Right renal pelvis (tissue), 4 donors: ENCODE data around the gene GRAPL. TPM values are rescaled to one million over a fixed set of nuclear protein-coding genes. Genes with fewer than 3 reads are reported as not detected.
"Not testable (repeated sequence)": the region's sequence is repeated elsewhere in the genome, so short reads cannot be mapped to it uniquely, and the experiment has no call there.

Experiments
- DNase-seq, 4 donors: peaks; one replicate each; pipeline ENCODE4 v3.0.0-alpha.2; 2013; ENCODE audit warnings: low read depth in 4 of 4, low spot score in 3 of 4, missing footprints in 1 of 4
- polyA plus RNA-seq, 4 donors: library from polyadenylated mRNA; unstranded; fragments of 120-200 nt; gene quantifications; one replicate each; pipeline ENCODE4 v1.2.1, GENCODE V29; 2013; ENCODE audit not compliant: insufficient read length in 4 of 4

The GRAPL gene
- polyA plus RNA-seq, result 1 to 10 TPM; 1.1 to 4.4 (median 3.0) TPM

DNA sequence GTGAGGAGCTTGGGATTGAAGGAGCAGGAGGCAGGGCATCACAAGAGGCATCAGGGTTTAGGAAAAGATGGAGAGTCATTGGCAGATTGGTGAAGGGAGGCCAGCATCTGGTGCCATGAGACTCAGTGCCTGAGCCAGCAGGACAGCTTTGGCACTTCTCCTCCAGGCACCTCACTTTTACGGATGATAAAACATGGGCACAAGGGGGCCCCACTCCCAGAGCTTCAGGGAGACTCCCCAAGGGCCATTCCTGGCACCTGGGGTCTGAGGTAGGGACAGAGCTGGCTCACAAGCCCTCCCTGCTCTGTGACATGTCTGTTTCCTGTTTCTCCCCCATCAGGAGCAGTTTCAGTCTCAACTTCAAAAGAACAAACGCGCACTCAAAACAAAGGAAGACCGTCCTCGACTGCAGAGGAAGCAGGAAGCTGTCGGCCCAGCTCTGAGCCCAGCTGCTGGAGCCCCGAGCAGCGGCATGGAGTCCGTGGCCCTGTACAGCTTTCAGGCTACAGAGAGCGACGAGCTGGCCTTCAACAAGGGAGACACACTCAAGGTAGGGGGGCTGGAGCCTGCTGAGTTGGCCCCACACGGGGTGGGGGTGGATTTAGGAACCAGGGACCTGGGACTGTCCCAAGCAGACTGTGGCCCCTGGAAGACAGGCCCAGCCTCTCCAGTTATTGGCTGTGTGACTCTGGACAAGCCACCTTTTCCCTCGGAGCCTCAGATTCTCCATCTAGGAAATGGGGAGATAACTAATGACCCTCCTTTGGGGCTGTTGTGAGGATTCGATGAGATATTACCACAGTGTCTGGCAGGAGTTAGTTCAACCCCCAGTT is at the start of gene GRAPL:
Gene GRAPL, plus strand, starts transcription at position 442 of the 833 bp plus-strand sequence. Its CDS starts 31 bp downstream, at position 473.
- not testable (repeated sequence) for DNase-seq

DNA sequence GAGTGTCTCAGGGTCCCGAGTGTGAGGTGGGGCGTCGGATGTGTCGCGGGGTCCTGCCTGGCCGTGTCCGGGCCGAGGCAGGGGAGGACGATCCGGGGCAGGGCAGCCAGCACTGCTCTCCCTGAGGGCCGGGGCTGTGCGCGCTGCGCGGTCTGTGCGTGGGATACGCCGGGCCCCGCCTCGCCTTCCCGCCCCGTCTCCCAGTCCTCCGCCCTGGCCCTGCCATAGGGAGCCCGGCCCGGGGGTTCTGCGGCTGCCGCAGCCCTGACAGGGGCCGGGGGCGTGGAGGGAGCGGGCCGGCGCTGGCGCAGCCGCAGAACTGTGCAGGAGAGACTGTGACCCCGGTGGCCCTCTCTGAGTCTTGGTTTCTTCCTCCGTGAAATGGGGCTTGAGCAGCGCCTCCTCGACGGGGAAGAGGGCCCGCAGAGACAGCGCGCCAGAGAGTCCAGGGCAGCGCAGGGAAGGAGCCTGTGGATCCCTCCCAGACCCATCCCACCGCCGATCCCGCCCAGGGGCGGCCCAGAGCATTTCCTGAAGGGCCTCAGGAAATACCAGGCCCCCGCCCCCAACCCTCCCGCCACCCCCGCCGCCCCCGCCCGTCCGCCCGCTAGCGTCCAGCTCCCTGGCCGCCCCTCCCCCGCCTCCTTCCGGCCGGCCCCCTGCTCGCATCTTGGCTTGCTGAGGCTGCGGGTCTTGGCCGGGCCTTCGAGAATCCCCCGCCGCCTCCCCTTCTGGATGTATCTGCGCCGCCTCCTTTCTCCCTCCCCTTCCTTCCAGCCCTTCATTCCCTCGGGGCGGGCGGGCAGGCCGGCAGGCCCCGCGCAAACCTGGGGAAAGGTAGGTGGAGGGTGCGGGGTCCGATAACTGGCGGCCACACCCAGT is 38.3 kb upstream of the GRAPL start:
- not testable (repeated sequence) for DNase-seq

DNA sequence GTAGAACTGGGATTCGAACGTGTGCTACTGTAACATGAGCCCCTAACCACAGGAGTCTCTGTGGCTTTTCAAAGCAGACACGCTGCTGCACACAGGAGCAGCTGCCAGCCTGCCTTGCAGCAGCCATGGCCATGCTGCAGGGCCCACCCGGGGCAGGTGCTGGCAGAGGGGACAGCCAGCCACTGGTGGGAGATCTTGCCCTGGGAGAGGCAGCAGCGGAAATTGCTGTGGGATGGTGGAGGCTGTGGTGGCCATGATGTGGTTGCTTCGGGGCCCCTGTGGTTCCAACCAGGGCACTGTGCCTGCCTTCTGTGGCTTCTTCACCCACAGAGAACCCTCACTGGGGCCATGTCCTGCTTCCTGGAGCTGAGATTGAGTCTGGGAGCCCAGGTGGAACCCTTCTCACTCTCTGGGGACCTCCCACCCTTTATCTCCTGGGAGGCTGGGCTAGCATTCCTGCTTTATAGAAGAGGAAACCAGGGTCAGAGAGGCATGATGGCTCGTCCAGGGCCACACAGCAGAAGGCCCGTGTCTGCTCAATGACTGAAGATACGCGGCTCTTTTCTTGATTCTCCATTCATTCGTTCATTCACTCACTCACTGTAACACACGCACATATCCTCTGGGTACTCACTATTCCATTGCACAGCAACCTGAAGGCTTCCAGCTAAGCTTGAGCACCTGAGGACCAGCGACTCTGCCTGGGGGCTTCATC is 37.2 kb upstream of the GRAPL start:
- not testable (repeated sequence) for DNase-seq

DNA sequence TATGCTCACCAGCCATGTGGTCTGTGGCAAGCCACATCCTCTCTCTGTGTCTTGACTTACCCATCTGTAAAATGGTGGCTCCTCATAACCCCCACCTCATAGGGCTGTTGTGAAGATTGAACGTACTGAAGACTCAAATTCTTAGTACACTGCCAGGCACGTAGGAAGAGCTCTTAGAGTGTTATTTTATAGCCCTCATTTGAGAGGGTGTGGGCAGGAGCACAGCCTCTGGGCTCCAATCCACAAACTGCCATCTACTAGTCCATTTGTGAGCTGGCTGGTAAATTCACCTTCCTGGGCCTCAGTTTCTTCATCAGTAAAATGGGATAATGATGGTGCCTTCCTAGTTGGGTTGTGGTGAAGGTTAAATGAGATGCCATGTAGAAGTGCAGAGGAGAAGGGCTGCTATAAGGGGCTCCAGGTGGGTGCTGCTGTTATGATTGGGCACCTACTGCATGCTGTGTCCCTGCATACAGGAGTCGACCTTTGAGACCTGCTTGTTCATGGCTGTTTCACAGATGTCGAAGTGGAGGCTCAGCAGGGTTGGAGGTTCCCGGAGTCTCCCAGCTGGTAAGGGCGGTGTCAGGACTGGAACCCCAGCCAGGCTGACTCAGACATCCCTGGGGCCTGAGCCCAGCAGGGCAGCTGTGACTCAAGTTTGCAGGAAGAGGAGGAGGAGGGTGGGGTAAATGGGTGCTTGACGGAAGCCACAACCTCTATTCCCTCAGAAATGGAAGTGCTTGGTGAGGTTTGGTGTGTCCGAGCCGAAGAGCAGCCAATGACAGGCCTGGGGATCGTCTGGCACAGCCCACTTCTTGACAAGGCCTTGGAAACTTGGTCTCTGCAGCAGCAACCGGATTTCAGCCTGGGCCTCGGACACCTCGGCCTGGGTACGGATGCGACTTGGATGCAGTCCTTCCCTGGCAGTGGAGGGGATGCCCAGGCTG is 34.4 kb upstream of the GRAPL start:
- not testable (repeated sequence) for DNase-seq

DNA sequence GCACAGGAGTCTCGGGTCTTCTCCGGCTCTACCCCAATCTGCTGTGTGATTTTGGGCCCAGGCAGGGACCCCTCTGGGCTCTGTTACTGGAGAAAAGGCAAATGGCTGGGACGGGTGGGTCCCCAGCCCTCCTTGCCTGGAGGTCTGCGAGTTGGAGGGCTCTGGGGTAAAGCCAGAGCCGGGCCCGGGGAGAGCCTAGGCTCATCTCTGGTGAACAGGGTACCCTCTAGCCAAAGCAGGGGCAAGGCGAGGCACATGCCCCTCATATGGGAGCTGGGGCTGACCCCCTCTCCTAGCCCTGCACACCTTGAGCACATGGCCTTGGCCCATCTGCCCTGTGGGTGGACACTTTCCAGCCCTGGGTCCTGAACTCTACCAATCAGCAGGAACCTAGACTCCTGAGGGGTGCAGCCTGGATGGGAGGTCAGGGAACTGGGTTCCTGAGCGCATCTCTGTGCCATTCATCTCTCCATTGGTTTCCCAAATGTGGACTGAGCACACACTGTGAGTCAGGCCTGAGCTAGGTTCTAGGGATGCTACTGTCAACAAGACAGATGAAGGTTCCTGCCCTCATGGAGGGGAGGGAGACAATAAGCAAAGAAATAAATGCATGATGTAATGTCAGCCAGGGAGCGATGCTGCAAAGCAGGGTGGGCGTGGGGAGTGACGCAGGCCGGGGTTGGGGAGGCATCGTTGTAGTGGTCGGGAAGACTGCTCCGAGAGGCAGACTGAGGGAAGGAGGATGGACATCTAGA is 33.5 kb upstream of the GRAPL start:
- DNase-seq, result not testable (repeated sequence)

DNA sequence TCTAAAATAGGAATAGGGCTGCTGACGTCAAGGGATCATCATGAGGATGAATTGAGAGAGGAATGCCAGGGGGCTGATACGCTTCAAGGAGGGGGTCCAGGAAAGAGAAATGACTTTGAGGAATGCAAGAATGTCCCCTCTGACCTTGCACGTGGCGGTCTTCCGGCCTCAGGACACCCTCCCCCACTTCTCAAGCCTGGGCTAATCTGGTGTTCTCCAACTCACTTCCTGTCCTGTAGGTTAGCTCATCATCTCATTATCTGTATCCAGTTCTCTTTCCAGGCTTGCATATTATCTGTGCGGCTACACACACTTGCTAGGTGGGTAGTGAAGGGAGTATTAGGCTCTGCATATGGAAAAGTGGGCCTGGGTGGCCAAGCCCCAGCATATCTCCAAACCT is 18.9 kb upstream of the GRAPL start:
- DNase-seq, result peak in 2 of 4 donors; percentile 0 to 23

DNA sequence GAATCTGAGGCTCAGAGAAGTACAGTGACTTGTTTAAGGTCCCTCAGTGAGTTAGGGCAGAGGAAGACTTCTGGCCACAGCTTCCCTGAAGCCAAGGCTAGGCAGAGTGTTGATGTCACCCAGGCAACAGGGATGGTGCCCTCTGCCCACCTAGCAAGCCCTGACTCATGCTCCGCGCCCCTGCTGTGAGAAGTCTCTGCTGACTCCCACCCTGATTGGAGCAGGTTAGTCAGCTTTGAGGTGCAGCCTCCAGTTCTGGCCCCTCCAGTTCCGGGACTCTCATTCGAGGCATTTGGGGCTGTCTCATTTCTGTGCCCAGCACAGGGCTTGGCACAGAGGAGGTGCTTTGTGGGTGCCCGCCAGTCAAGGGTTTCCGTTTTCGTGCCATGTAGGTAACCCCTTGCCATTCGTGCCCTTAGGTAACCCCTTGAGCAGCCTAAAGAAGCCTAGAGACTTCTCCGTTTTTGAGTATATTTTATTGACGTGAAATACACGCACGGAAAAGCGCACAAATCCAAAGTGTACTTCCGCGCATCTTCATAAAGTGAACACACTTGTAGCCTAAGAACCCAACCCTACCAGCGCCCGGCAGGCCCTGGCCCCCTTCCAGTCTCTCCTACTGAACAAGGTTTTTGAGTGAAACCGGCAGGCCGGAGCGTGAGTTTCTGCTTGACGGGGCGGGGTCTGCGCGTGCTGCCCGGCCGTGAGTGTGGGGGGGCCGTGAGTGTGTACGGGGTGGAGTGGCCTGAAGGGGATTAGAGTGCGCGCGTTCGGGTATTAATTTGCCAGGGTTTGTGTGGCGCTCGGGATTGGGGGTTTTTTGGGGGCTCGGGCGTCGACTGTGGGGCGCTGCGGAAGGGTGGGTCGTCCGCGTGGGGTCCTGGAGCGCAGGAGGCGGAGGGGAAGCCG is 16.9 kb upstream of the GRAPL start:
- not testable (repeated sequence) for DNase-seq

DNA sequence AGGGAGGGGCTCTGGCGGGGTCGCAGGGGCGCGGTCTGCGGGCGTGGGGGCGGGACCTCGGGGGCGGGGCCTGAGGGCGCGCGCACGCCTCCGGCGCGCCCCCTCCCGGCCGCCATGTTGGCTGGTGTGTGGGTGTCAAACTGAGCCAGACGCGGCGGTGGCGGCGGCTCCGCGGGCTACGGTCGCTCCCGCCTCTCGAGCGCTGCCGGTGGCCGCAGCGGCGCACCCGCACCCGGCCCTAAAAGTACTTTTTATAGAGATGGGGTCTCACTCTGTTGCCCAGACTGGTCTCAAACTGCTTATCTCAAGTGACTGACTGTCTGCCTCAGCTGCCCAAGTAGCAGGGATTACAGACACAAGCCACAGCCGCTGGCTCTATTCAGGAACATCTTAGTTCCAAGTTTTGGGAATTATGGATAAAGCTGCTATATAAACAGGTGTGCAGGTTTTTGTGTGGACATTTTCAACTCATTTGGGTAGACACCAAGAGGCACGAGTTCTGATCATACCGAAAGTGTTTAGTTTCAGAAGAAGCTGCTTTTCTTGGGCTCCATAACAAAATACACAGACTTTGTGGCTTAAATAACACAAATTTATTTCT is 16.2 kb upstream of the GRAPL start:
- peak in 2 of 4 donors; percentile 25 to 78 for DNase-seq

DNA sequence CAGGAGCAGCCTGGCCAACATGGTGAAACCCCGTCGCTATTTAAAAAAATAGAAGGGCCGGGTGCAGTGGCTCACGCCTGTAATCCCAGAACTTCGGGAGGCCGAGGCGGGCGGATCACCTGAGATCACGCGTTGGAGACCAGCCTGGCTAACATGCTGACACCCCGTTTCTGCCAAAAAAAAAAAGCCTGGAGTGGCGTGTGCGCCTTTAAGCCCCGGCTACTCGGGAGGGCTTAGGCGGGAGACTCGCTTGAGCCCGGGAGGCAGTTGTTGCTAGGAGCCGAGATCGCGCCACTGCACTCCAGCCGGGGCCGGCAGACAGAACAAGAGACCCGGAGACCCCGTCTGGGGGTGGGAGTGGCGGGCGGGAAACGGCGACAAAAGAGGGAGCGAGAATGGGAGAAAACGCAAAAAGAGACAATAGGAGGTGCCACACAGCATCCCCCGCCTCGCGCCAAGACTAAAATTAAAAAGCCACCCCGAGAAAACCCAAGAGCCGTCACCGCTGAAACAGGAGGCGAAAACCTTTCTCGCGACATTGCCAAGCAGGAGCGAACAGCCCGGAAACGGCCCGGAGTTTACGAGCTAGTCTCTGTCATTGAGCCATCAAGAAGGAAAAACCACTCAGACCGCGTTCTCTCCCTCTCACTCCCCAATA is 15.5 kb upstream of the GRAPL start:
- peak in 1 of 4 donors; percentile 22 for DNase-seq

DNA sequence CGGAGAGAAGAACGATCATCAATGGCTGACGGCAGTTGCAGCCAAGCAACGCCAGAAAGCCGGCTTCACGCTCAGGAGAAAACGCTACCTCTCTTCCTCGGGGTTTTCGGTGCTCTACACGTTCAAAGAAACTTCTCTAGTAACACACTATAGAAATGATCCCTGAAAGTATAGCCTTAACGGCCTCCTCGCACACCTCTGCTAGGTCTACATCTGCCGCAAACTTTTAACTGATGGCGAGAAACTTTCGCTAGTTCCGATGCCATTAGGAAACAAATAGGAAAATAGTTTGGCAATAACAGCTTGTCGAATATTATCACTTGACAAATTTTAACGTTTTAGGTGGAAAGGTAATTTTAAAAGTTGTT is 14.9 kb upstream of the GRAPL start:
- not testable (repeated sequence) for DNase-seq

DNA sequence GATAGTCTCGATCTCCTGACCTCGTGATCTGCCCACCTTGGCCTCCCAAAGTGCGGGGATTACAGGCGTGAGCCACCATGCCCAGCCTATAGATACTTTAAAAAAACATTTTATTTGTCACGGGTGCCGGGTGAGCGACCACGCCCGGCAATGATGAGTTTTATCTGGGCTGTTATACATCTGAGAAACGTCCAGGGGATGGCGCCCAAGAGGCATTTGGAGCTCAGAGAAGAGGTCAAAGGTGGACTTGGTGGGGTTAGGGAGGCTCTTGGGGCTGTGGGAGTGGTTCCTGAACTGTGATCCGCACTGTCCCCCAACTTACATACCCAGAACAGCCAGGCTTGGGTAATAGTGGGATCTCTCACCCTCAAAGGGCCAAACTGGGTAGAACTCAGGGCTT is 8.7 kb upstream of the GRAPL start:
- DNase-seq, result not testable (repeated sequence)

DNA sequence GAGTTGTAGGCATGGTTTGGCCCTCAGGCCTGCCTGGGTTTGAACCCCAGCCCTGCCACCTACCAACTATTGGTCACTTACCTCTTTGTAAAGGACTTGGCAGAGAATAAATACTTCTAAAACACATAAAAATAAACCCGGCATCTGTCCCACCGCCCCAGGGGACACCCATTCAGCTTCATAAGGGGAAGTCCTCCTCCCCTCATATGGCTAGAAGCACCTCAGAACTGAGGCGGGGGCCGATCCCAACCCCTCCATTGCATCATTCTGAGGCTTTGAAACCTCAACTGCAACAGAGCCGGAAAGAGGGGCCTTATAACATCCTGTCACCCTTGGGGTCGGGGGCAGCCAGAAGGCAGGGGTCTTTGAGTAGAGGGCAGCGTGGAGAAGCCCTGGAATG is 2.1 kb upstream of the GRAPL start:
- DNase-seq, result not testable (repeated sequence)

DNA sequence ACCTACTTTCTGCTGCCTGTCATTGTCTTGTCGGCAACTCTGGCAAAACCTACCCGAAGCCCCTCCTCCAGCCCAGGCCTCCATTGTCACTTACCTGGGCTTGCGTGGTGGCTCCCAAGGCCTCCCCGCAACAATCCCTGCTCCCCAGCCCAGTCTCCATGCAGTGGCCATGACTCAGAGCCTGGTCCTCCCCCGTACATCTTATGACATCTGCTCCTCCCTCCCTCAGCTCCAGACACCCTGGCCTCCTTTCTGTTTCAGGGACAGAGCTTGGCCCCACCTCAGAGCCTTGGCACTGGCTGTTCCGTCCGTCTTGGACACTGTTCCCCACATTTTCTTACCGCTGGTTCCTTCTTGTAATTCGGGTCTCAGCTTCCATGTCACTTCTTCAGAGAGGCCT is 2.1 kb downstream of the GRAPL start:
- DNase-seq, result not testable (repeated sequence)

DNA sequence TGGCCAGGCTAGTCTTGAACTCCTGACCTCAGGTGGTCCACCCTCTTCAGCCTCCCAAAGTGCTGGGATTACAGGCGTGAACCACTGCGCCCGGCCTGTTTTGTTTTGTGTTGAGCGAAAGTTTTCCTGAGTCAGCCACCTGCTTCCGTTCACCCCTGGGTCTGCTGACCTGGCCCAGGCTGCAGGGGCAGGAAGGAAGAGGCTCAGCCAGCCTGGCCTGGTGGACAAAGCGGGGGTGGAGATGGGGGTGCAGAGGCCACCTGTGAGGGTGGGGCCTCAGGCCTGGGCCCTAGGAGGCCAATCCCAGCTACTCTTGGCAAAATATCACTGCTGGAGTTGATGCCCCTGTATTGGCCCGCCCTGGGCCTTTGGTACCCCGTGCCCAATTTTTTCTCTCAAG is 3.7 kb downstream of the GRAPL start:
- DNase-seq, result not testable (repeated sequence)

DNA sequence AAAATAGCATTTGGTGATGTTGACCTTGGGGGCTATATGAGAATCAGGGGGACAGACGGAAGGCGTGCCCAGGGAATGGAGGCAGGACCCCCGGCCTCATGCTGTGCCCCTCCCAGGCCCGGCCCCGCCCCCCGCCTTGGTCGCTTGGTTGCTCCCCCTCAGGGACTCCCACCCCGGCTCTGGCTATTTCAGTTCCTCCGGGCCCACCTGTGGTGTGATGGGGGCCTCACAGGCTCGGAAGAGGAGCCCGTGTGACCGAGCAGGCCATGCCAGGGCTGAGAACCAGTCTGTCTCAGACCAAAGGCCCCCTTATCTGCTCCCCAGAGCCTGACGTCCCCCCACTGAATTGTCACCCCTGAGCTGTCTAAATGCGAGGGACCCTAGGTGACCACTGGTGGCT is 4.4 kb downstream of the GRAPL start:
- not testable (repeated sequence) for DNase-seq

DNA sequence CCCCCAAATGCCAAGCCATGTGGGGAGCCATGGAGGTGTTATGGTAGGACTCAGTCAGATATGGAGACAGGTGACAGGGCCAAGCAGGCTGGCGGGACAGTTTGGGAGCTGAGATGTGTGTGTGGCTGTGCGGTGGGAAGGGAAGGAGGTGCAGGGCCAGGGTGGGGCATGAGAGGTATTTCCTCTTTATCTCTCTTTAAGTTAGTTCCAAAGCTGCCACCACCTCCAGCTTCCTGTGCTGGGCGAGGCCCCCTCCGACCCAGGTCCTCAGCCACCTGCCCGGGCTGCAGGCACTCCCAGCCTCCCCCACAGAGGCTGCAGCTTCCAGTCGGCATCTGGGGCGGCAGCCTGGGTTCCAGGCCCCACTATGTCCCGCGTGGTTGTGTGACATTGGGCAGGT is 6.4 kb downstream of the GRAPL start:
- DNase-seq, result not testable (repeated sequence)

DNA sequence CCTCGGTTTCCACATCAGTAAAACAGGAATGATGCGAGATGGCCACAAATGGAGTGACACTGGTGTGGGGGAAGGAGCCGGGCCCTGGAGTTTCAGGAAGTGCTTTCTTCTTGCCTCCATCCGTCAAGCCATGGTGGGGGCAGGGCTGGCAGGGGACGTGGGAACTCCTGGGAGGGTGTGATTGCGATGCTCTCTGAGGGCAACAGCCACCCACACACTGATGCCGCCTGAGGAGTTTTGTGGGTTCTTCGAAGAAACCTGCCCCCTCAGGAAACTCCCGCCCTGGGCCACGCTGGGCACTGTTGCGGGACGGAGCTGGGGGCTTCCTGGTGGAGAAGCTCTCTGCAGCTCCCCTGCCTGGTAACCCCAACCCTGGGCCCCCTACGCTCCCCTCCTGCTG is 8.0 kb downstream of the GRAPL start:
- DNase-seq, result not testable (repeated sequence)
